ENCODE measurements around the gene RDX.

GRCh38 chr11:110301577-110301976, 5.2 kb upstream of the RDX start:
- TF ChIP-seq CTCF (IDR thresholded peaks at IDR 0.05; ENCODE audit: insufficient read depth, low read length, poor library complexity, severe bottlenecking) (no peak), EZH2phosphoT487 (conservative IDR thresholded peaks at IDR 0.05; ENCODE audit: low read length) (no peak)

Measured in SU-DHL-6 (cell line).